BLaER1 treated with 17β-estradiol and CSF1 and Interleukin-3, amounts not matched to agents 10 nM and 100 nM (cell line): ENCODE data around the gene NRXN2.

Experiments
- H3K27ac ChIP-seq, 11 experiments: shearing (Covaris generic); formaldehyde crosslinking; 2 replicates each; pipeline ENCODE4 v1.8.1; 2022
- H3K27me3 ChIP-seq, 11 experiments: shearing (Covaris generic); formaldehyde crosslinking; 2 replicates each; pipeline ENCODE4 v1.8.1; 2022
- H3K36me3 ChIP-seq, 11 experiments: shearing (Covaris generic); formaldehyde crosslinking; 2 replicates each; pipeline ENCODE4 v1.8.1; 2022
- H3K4me1 ChIP-seq, 10 experiments: shearing (Covaris generic); formaldehyde crosslinking; 2 replicates each; pipeline ENCODE4 v1.8.1; 2022
- H3K4me2 ChIP-seq, 11 experiments: shearing (Covaris generic); formaldehyde crosslinking; 2 replicates each; pipeline ENCODE4 v1.8.1; 2022
- H3K4me3 ChIP-seq, 10 experiments: shearing (Covaris generic); formaldehyde crosslinking; 2 replicates each; pipeline ENCODE4 v1.8.1; 2022
- H3K9ac ChIP-seq, 11 experiments: shearing (Covaris generic); formaldehyde crosslinking; 2 replicates each; pipeline ENCODE4 v1.8.1; 2022
- H3K9me3 ChIP-seq, 11 experiments: shearing (Covaris generic); formaldehyde crosslinking; replicated peaks in 1 of 11; 2 replicates each; pipeline ENCODE4 v1.8.1; 2022
- H4K20me1 ChIP-seq, 11 experiments: shearing (Covaris generic); formaldehyde crosslinking; 2 replicates each; pipeline ENCODE4 v1.8.1; 2022
- Cebpa-rat ChIP-seq, 11 experiments: shearing (Covaris generic); IDR thresholded peaks; 2 replicates each; pipeline ENCODE4 v1.8.1; 2022

NRXN2 gene

GRCh38 chr11:64762277-64762673 is 39.3 kb upstream of the NRXN2 start:
- H3K4me2 ChIP-seq, result peak overlapping the region; percentile 63 to 91 (median 86); a peak in 21 of 22 replicates
- peak overlapping the region in 8 of 11 experiments; percentile 42 to 82 (median 73); a peak in 15 of 22 replicates for H3K27ac ChIP-seq
- H3K4me3 ChIP-seq, result no peak overlapping the region
- no peaks in the 10 kb centered on the region for H3K27me3 ChIP-seq
- H3K9me3 ChIP-seq, result no peaks in the 10 kb centered on the region
- H4K20me1 ChIP-seq, result peaks cover 64 to 81% (median 78%) of the 10 kb centered on the region in 11 experiments
- H3K36me3 ChIP-seq, result peaks cover 46 to 60% (median 54%) of the 10 kb centered on the region in 11 experiments
- no peak for TF ChIP-seq Cebpa-rat (IDR thresholded peaks at IDR 0.05)
- peak overlapping the region in 7 of 11 experiments; percentile 60 to 72 (median 67); a peak in 12 of 22 replicates for H3K9ac ChIP-seq
- H3K4me1 ChIP-seq, result peaks cover 71 to 87% (median 80%) of the 10 kb centered on the region in 10 experiments

GRCh38 chr11:64760759-64761420 is 37.9 kb upstream of the NRXN2 start:
- Histone ChIP-seq H3K4me3 (no peak overlapping the region), H3K4me1 (peaks cover 64 to 85% (median 78%) of the 10 kb centered on the region in 10 experiments), H3K36me3 (peaks cover 34 to 47% (median 42%) of the 10 kb centered on the region in 11 experiments), H3K9ac (peak overlapping the region in 7 of 11 experiments; percentile 10 to 67 (median 42); a peak in 12 of 22 replicates), H3K27me3 (no peaks in the 10 kb centered on the region), H4K20me1 (peaks cover 52 to 68% (median 66%) of the 10 kb centered on the region in 11 experiments), H3K4me2 (peak overlapping the region in 9 of 11 experiments; percentile 53 to 91 (median 71); a peak in 18 of 22 replicates), H3K9me3 (no peaks in the 10 kb centered on the region), H3K27ac (peak overlapping the region in 7 of 11 experiments; percentile 23 to 75 (median 41); a peak in 9 of 22 replicates)
- TF ChIP-seq Cebpa-rat (IDR thresholded peaks at IDR 0.05), result no peak

- Histone ChIP-seq H3K4me1 (peaks cover 55 to 85% (median 74%) of the 10 kb centered on the region in 10 experiments), H3K27ac (peak within 1 kb of the TSS in 8 of 11 experiments; percentile 23 to 75 (median 43); a peak in 16 of 22 replicates), H3K4me3 (no peak within 1 kb of the TSS), H3K36me3 (peaks cover 25 to 39% (median 34%) of the 10 kb centered on the region in 11 experiments), H3K4me2 (peak within 1 kb of the TSS; percentile 21 to 91 (median 68)), H3K9me3 (no peaks in the 10 kb centered on the region), H4K20me1 (peaks cover 44 to 59% (median 58%) of the 10 kb centered on the region in 11 experiments), H3K9ac (peak within 1 kb of the TSS in 9 of 11 experiments; percentile 16 to 67 (median 42); a peak in 17 of 22 replicates), H3K27me3 (no peaks in the 10 kb centered on the region)
- TF ChIP-seq Cebpa-rat (IDR thresholded peaks at IDR 0.05), result no peak
These were observed 37.0 kb upstream of the NRXN2 start, which contains the start of gene PYGM for GRCh38 chr11:64759722-64760719. Gene PYGM, minus strand, starts transcription at chr11:64759974. Its CDS starts 76 bp downstream, at chr11:64759898.

- H4K20me1 ChIP-seq, result peaks cover 36 to 51% (median 50%) of the 10 kb centered on the region in 11 experiments
- no peaks in the 10 kb centered on the region for H3K9me3 ChIP-seq
- no peaks in the 10 kb centered on the region for H3K27me3 ChIP-seq
- peak overlapping the region in 6 of 11 experiments; percentile 34 to 75 (median 45); a peak in 10 of 22 replicates for H3K27ac ChIP-seq
- TF ChIP-seq Cebpa-rat (IDR thresholded peaks at IDR 0.05), result no peak
- peaks cover 47 to 79% (median 67%) of the 10 kb centered on the region in 10 experiments for H3K4me1 ChIP-seq
- peak overlapping the region in 8 of 11 experiments; percentile 16 to 67 (median 45); a peak in 10 of 22 replicates for H3K9ac ChIP-seq
- no peak overlapping the region for H3K4me3 ChIP-seq
- peak overlapping the region in 10 of 11 experiments; percentile 32 to 91 (median 70); a peak in 18 of 22 replicates for H3K4me2 ChIP-seq
- peaks cover 18 to 31% (median 26%) of the 10 kb centered on the region in 11 experiments for H3K36me3 ChIP-seq
These were observed 36.2 kb upstream of the NRXN2 start for GRCh38 chr11:64759131-64759721.

- Histone ChIP-seq H3K36me3 (peaks cover 10 to 23% (median 19%) of the 10 kb centered on the region in 11 experiments; a peak in 21 of 22 replicates), H3K4me3 (no peak overlapping the region), H3K9me3 (no peaks in the 10 kb centered on the region), H3K27me3 (no peaks in the 10 kb centered on the region), H3K27ac (no peak overlapping the region), H3K4me2 (peak overlapping the region in 1 of 11 experiments; percentile 90; a peak in 2 of 22 replicates), H3K4me1 (peaks cover 40 to 72% (median 59%) of the 10 kb centered on the region in 10 experiments), H4K20me1 (peaks cover 29 to 44% (median 43%) of the 10 kb centered on the region in 11 experiments), H3K9ac (0 out of 22 replicates have a peak overlapping the region, but pooled peaks of 1 of the 11 experiments have one; percentile 3)
- no peak for TF ChIP-seq Cebpa-rat (IDR thresholded peaks at IDR 0.05)
These were observed 35.5 kb upstream of the NRXN2 start for GRCh38 chr11:64758330-64759079.

- Histone ChIP-seq H3K4me1 (peaks cover 33 to 69% (median 56%) of the 10 kb centered on the region in 10 experiments), H3K9me3 (no peaks in the 10 kb centered on the region), H3K9ac (0 out of 22 replicates have a peak overlapping the region, but pooled peaks of 1 of the 11 experiments have one; percentile 44), H4K20me1 (peaks cover 21 to 36% (median 35%) of the 10 kb centered on the region in 11 experiments), H3K36me3 (peaks cover 6 to 16% (median 11%) of the 10 kb centered on the region in 11 experiments; a peak in 20 of 22 replicates), H3K27me3 (no peaks in the 10 kb centered on the region), H3K4me3 (no peak overlapping the region), H3K4me2 (no peak overlapping the region), H3K27ac (no peak overlapping the region)
- TF ChIP-seq Cebpa-rat (IDR thresholded peaks at IDR 0.05), result no peak
These were observed 34.7 kb upstream of the NRXN2 start for GRCh38 chr11:64757549-64758329.
